SK-N-SH (cell line): ENCODE data around the gene HTR2B. TPM values are rescaled to one million over a fixed set of nuclear protein-coding genes. Genes with fewer than 3 reads are reported as not detected.

Experiments
- CTCF ChIA-PET: fragments of 300-600, 350-600 bp; formaldehyde crosslinking; extraction: SDS; loops from one replicate; lab custom pipeline; 2021; lab: Yijun Ruan, JAX
- POLR2A ChIA-PET: fragments of 350-600 bp; sonication (Branson Sonifier 250); formaldehyde crosslinking; extraction: SDS; loops from one replicate; lab custom pipeline; 2020; ENCODE audit warnings: antibody characterized with exemption, inconsistent platforms; lab: Yijun Ruan, JAX
- DNase-seq: peaks from one replicate; pipeline ENCODE4 v3.0.0; 2012
- H2AFZ ChIP-seq: fragments of 200-600 bp; sonication (generic); 2 replicates; pipeline ENCODE4 v1.8.1; 2016; ENCODE audit warnings: antibody characterized with exemption, mild to moderate bottlenecking, low read depth
- H3F3A ChIP-seq: fragments of 200-600 bp; sonication (generic); replicated peaks from 2 replicates; pipeline ENCODE3; 2016; ENCODE audit warnings: antibody characterized with exemption, mild to moderate bottlenecking; ENCODE audit not compliant: insufficient read depth
- H3K27ac ChIP-seq, 2 experiments: fragments of 200-500 bp in 1 of 2; fragments of 200-600 bp in 1 of 2; sonication (Bioruptor generic) in 1 of 2; sonication (generic), shearing (Covaris generic) in 1 of 2; 2 replicates each; pipeline versions ENCODE4 v1.5.1 to v1.6.1; 2014 to 2016; ENCODE audit warnings: low read depth in 2 of 2, inconsistent platforms in 1 of 2, low read length in 1 of 2, mild to moderate bottlenecking in 1 of 2, mixed read lengths in 1 of 2
- H3K27me3 ChIP-seq: fragments of 200-600 bp; sonication (generic), shearing (Covaris generic); 2 replicates; pipeline ENCODE4 v1.6.1; 2016; ENCODE audit warnings: mixed run types; ENCODE audit not compliant: insufficient read depth
- H3K36me3 ChIP-seq, 2 experiments: fragments of 200-500 bp in 1 of 2; fragments of 200-600 bp in 1 of 2; sonication (Bioruptor generic) in 1 of 2; sonication (generic) in 1 of 2; replicated peaks in 1 of 2; 2 replicates each; pipeline versions ENCODE3 to v1.5.1; 2014 to 2016; ENCODE audit warnings: low read length in 1 of 2, mild to moderate bottlenecking in 1 of 2; ENCODE audit not compliant: insufficient read depth in 2 of 2, control insufficient read depth in 1 of 2
- H3K4me1 ChIP-seq, 2 experiments: fragments of 200-500 bp in 1 of 2; fragments of 200-600 bp in 1 of 2; sonication (Bioruptor generic) in 1 of 2; sonication (generic), shearing (Covaris generic) in 1 of 2; 2 replicates each; pipeline versions ENCODE4 v1.5.1 to v1.6.1; 2014 to 2016; ENCODE audit warnings: low read depth in 1 of 2, low read length in 1 of 2, mixed run types in 1 of 2; ENCODE audit not compliant: insufficient read depth in 2 of 2, control insufficient read depth in 1 of 2
- H3K4me2 ChIP-seq: fragments of 200-600 bp; sonication (generic), shearing (Covaris generic); 2 replicates; pipeline ENCODE4 v1.6.1; 2017; ENCODE audit warnings: mixed run types
- H3K4me3 ChIP-seq, 2 experiments: fragments of 200-500 bp in 1 of 2; fragments of 200-600 bp in 1 of 2; sonication (Bioruptor generic) in 1 of 2; sonication (generic), shearing (Covaris generic) in 1 of 2; 2 replicates each; pipeline versions ENCODE4 v1.5.1 to v1.8.1; 2014 to 2016; ENCODE audit warnings: low read depth in 2 of 2, inconsistent platforms in 1 of 2, low read length in 1 of 2, mild to moderate bottlenecking in 1 of 2, mixed read lengths in 1 of 2, moderate library complexity in 1 of 2
- H3K79me2 ChIP-seq: fragments of 200-600 bp; sonication (generic); 2 replicates; pipeline ENCODE4 v1.8.1; 2017; ENCODE audit warnings: mild to moderate bottlenecking; ENCODE audit not compliant: insufficient read depth
- H3K9ac ChIP-seq: fragments of 200-600 bp; sonication (generic); 2 replicates; pipeline ENCODE4 v1.6.1; 2017; ENCODE audit warnings: mixed run types
- H3K9me2 ChIP-seq: fragments of 200-600 bp; sonication (generic); 2 replicates; pipeline ENCODE4 v1.6.1; 2017; ENCODE audit warnings: mixed run types
- H3K9me3 ChIP-seq: fragments of 200-600 bp; sonication (generic); 2 replicates; pipeline ENCODE4 v1.6.1; 2017; ENCODE audit warnings: mixed run types, mild to moderate bottlenecking, moderate library complexity
- H4K20me1 ChIP-seq: fragments of 200-600 bp; sonication (generic); 2 replicates; pipeline ENCODE4 v1.6.1; 2017; ENCODE audit warnings: mild to moderate bottlenecking, mixed run types; ENCODE audit not compliant: insufficient read depth
- CHD2 ChIP-seq: fragments of 150-350 bp; IDR thresholded peaks from 2 replicates; pipeline ENCODE4 v1.6.1; 2018; ENCODE audit warnings: low read length; ENCODE audit not compliant: partially characterized antibody
- ELF1 ChIP-seq: IDR thresholded peaks from 2 replicates; pipeline ENCODE4 v1.4.0; 2012
- FOSL2 ChIP-seq: IDR thresholded peaks from 2 replicates; pipeline ENCODE4 v1.4.0; 2012; ENCODE audit warnings: low read depth, mild to moderate bottlenecking, moderate library complexity, borderline replicate concordance
- GATA2 ChIP-seq: sonication (generic); formaldehyde crosslinking; IDR thresholded peaks from 2 replicates; pipeline ENCODE4 v1.5.0; 2020; ENCODE audit warnings: mild to moderate bottlenecking, missing genetic modification reagents
- IRF3 ChIP-seq: fragments of 150-350 bp; IDR thresholded peaks from 2 replicates; pipeline ENCODE4 v1.6.1; 2016; ENCODE audit warnings: mild to moderate bottlenecking, low read depth, low read length
- JUND ChIP-seq: IDR thresholded peaks from 2 replicates; pipeline ENCODE4 v1.4.0; 2012
- MEF2A ChIP-seq: IDR thresholded peaks from 2 replicates; pipeline ENCODE4 v1.4.0; 2012; ENCODE audit warnings: low read depth, borderline replicate concordance
- MXI1 ChIP-seq: IDR thresholded peaks from 2 replicates; pipeline ENCODE4 v1.6.1; 2012; ENCODE audit warnings: mild to moderate bottlenecking, low read depth, low read length, improper control_type of control experiment
- NFIC ChIP-seq: IDR thresholded peaks from 2 replicates; pipeline ENCODE4 v1.4.0; 2012; ENCODE audit warnings: borderline replicate concordance
- NRF1 ChIP-seq: IDR thresholded peaks from 2 replicates; pipeline ENCODE4 v1.6.1; 2012; ENCODE audit warnings: low read depth, mild to moderate bottlenecking, low read length
- POLR2AphosphoS5 ChIP-seq: IDR thresholded peaks from 2 replicates; pipeline ENCODE4 v1.6.1; 2012; ENCODE audit warnings: low read depth, low read length
- REST ChIP-seq: IDR thresholded peaks from 2 replicates; pipeline ENCODE4 v1.6.1; 2012; ENCODE audit warnings: mild to moderate bottlenecking, low read depth, low read length, moderate library complexity
- RXRA ChIP-seq: IDR thresholded peaks from 2 replicates; pipeline ENCODE4 v1.4.0; 2012; ENCODE audit warnings: low read depth, mild to moderate bottlenecking, borderline replicate concordance
- SIN3A ChIP-seq: IDR thresholded peaks from 2 replicates; pipeline ENCODE4 v1.6.1; 2012; ENCODE audit warnings: low read depth, mild to moderate bottlenecking, low read length, moderate library complexity, borderline replicate concordance
- TAF1 ChIP-seq: IDR thresholded peaks from 2 replicates; pipeline ENCODE4 v1.6.1; 2012; ENCODE audit warnings: low read depth, mild to moderate bottlenecking, low read length, moderate library complexity, borderline replicate concordance
- TCF12 ChIP-seq: IDR thresholded peaks from 2 replicates; pipeline ENCODE4 v1.4.0; 2012
- YY1 ChIP-seq: IDR thresholded peaks from 2 replicates; pipeline ENCODE4 v1.4.0; 2012; ENCODE audit warnings: low read depth, mild to moderate bottlenecking
- WGBS: methylation state at CpG from one replicate; pipeline ENCODE4 v1.1.6; 2017; ENCODE audit warnings: low lambda C conversion rate; 5-methylcytosine and 5-hydroxymethylcytosine counted together
- polyA plus RNA-seq, 3 experiments: library from polyadenylated mRNA; depleted of rRNA; stranded (reverse); fragments of >200 nt; gene quantifications; 2 replicates each; pipeline ENCODE4 v1.2.3, GENCODE V29; 2012
- TF ChIP-seq, protein P1 (sequence below): fragments of 200-600 bp; sonication (generic); IDR thresholded peaks from 2 replicates; pipeline ENCODE4 v1.6.1; 2017; ENCODE audit warnings: antibody characterized with exemption, mild to moderate bottlenecking, moderate library complexity
- TF ChIP-seq, protein P2 (sequence below): IDR thresholded peaks from 2 replicates; pipeline ENCODE4; 2012

Gene HTR2B
- polyA plus RNA-seq, 1 of the 3 experiments (the other 2 are of a cell fraction), result 0.25 TPM

GRCh38 chr2:231146665-231147064, 21.8 kb upstream of the HTR2B start:
- peaks cover 37 to 40% of the 10 kb centered on the region in 2 experiments for H3K36me3 ChIP-seq
- WGBS, result 98% methylated on average over 2 of the region's 2 CpGs
- H3K9me3 ChIP-seq, result no peaks in the 10 kb centered on the region
- H3K79me2 ChIP-seq, result peaks cover 12% of the 10 kb centered on the region; the same call in 1 of the 2 replicates
- POLR2A ChIA-PET, result no interaction called here
- no peak overlapping the region for H3K4me3 ChIP-seq
- H3K27ac ChIP-seq, result no peak overlapping the region
- no peaks in the 10 kb centered on the region; a peak in 1 of 4 replicates for H3K4me1 ChIP-seq
- H2AFZ ChIP-seq, result no peak overlapping the region
- no peak for DNase-seq
- H3K9me2 ChIP-seq, result no peaks in the 10 kb centered on the region
- peaks cover 19% of the 10 kb centered on the region for H3F3A ChIP-seq
- CTCF ChIA-PET, result no interaction called here
- H3K4me2 ChIP-seq, result no peak overlapping the region
- TF ChIP-seq SIN3A (no peak), POLR2AphosphoS5 (no peak)
- no peak overlapping the region for H3K9ac ChIP-seq
- H4K20me1 ChIP-seq, result no peaks in the 10 kb centered on the region
- no peaks in the 10 kb centered on the region for H3K27me3 ChIP-seq

DNA sequence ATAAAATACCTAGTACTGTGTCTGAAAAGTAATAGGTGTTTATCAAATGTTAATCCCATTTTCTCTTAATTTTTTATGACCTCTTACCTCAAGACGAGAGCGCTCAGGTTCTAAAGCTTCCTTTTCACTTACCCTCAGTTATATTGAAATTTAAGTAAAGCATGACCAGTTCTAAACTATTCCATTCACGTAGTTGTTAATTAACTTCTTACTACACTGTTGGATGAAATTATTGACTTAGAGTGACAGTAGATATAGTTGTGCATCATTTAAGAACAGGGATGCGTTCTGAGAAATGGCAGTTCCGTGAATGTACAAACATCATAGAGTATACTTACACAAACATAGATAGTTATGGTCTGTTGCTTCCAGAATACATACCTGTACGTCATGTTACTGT, 20.1 kb upstream of the HTR2B start:
- Histone ChIP-seq H3K27ac (no peak overlapping the region), H3F3A (peaks cover 19% of the 10 kb centered on the region), H3K27me3 (no peaks in the 10 kb centered on the region), H3K79me2 (peaks cover 12% of the 10 kb centered on the region; the same call in 1 of the 2 replicates), H3K9me3 (no peaks in the 10 kb centered on the region), H3K4me2 (no peak overlapping the region), H3K36me3 (peaks cover 33 to 45% of the 10 kb centered on the region in 2 experiments), H3K4me3 (no peak overlapping the region), H3K9ac (no peak overlapping the region), H4K20me1 (no peaks in the 10 kb centered on the region), H2AFZ (no peak overlapping the region), H3K9me2 (no peaks in the 10 kb centered on the region), H3K4me1 (no peaks in the 10 kb centered on the region; a peak in 1 of 4 replicates)
- CTCF ChIA-PET, result interaction anchor here (1.2 to 1.9 kb wide), 3 partner anchors 10 to 48 kb away, joined by 3 to 4 read pairs (median 3); no protein-coding TSS in a partner anchor
- WGBS, result over 99% methylated on average over 6 of the region's 6 CpGs
- TF ChIP-seq FOSL2 (no peak), ELF1 (no peak), SIN3A (no peak), REST (no peak), YY1 (no peak), MEF2A (no peak), GATA2 (CRISPR knock-in tag) (no peak), CHD2 (no peak), JUND (no peak), NRF1 (no peak), RXRA (no peak), NFIC (no peak), TAF1 (no peak), POLR2AphosphoS5 (no peak), IRF3 (no peak), MXI1 (no peak), TCF12 (no peak)
- TF ChIP-seq, protein P1, sequence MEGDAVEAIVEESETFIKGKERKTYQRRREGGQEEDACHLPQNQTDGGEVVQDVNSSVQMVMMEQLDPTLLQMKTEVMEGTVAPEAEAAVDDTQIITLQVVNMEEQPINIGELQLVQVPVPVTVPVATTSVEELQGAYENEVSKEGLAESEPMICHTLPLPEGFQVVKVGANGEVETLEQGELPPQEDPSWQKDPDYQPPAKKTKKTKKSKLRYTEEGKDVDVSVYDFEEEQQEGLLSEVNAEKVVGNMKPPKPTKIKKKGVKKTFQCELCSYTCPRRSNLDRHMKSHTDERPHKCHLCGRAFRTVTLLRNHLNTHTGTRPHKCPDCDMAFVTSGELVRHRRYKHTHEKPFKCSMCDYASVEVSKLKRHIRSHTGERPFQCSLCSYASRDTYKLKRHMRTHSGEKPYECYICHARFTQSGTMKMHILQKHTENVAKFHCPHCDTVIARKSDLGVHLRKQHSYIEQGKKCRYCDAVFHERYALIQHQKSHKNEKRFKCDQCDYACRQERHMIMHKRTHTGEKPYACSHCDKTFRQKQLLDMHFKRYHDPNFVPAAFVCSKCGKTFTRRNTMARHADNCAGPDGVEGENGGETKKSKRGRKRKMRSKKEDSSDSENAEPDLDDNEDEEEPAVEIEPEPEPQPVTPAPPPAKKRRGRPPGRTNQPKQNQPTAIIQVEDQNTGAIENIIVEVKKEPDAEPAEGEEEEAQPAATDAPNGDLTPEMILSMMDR, result no peak
- TF ChIP-seq, protein P2, sequence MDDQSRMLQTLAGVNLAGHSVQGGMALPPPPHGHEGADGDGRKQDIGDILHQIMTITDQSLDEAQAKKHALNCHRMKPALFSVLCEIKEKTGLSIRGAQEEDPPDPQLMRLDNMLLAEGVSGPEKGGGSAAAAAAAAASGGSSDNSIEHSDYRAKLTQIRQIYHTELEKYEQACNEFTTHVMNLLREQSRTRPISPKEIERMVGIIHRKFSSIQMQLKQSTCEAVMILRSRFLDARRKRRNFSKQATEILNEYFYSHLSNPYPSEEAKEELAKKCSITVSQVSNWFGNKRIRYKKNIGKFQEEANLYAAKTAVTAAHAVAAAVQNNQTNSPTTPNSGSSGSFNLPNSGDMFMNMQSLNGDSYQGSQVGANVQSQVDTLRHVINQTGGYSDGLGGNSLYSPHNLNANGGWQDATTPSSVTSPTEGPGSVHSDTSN, result no peak
- no peak for DNase-seq
- POLR2A ChIA-PET, result no interaction called here
